Measurements from ENCODE around the gene CCNG2. TPM values are rescaled to one million over a fixed set of nuclear protein-coding genes. Genes with fewer than 3 reads are reported as not detected.

The CCNG2 gene
- total RNA-seq, 4 donors from 2014 or later: 7.7 to 12.6 (median 9.7) TPM

- no peak for DNase-seq
Observed at GRCh38 chr4:77188498-77189220, 31.7 kb downstream of the CCNG2 start.

GRCh38 chr4:77189412-77189811 is 32.4 kb downstream of the CCNG2 start:
- ATAC-seq (no peak), DNase-seq (no peak)
- TF ChIP-seq CTCF (IDR thresholded peaks at IDR 0.05 in 4 of 5, conservative IDR thresholded peaks at IDR 0.05 in 1 of 5) (no peak), POLR2A (IDR thresholded peaks at IDR 0.05) (no peak)
- in situ Hi-C loops (cut with MboI; ENCODE audit: low sequenced_read_pairs in 4 of 4): no loop called here
- intact Hi-C loops (cut with DNase I; ENCODE audit: low total_unique reads): no loop called here
- H3K36me3 ChIP-seq: no peaks in the 10 kb centered on the region
- H3K27me3 ChIP-seq: no peaks in the 10 kb centered on the region
- H3K9me3 ChIP-seq: no peaks in the 10 kb centered on the region
- H3K4me1 ChIP-seq: peaks cover 0 to 5% of the 10 kb centered on the region in 2 donors
- H3K4me3 ChIP-seq: no peak overlapping the region
- H3K27ac ChIP-seq: no peak overlapping the region

More at GRCh38 chr4:77188498-77189220, 31.7 kb downstream of the CCNG2 start:
- no peak for ATAC-seq
- no peak overlapping the region for H3K27ac ChIP-seq
- H3K27me3 ChIP-seq: no peaks in the 10 kb centered on the region
- no peaks in the 10 kb centered on the region for H3K9me3 ChIP-seq
- H3K4me3 ChIP-seq: no peak overlapping the region
- intact Hi-C loops (cut with DNase I; ENCODE audit: low total_unique reads) (no loop called here), in situ Hi-C loops (cut with MboI; ENCODE audit: low sequenced_read_pairs in 4 of 4) (no loop called here)
- peaks cover 0 to 5% of the 10 kb centered on the region in 2 donors for H3K4me1 ChIP-seq
- no peaks in the 10 kb centered on the region for H3K36me3 ChIP-seq
- TF ChIP-seq CTCF (IDR thresholded peaks at IDR 0.05 in 4 of 5, conservative IDR thresholded peaks at IDR 0.05 in 1 of 5) (no peak), POLR2A (IDR thresholded peaks at IDR 0.05) (no peak)

GRCh38 chr4:77190053-77190452 is 33.0 kb downstream of the CCNG2 start:
- Histone ChIP-seq H3K4me3 (no peak overlapping the region), H3K9me3 (no peaks in the 10 kb centered on the region), H3K4me1 (peaks cover 0 to 5% of the 10 kb centered on the region in 2 donors), H3K36me3 (no peaks in the 10 kb centered on the region), H3K27ac (no peak overlapping the region), H3K27me3 (no peaks in the 10 kb centered on the region)
- no peak for TF ChIP-seq POLR2A (IDR thresholded peaks at IDR 0.05)
- no peak for TF ChIP-seq CTCF (IDR thresholded peaks at IDR 0.05 in 4 of 5, conservative IDR thresholded peaks at IDR 0.05 in 1 of 5)
- DNase-seq (no peak), ATAC-seq (no peak)
- intact Hi-C loops (cut with DNase I; ENCODE audit: low total_unique reads): no loop called here
- in situ Hi-C loops (cut with MboI; ENCODE audit: low sequenced_read_pairs in 4 of 4): no loop called here

GRCh38 chr4:77193046-77193445 is 36.0 kb downstream of the CCNG2 start:
- no peak overlapping the region for H3K4me3 ChIP-seq
- DNase-seq: no peak
- H3K36me3 ChIP-seq: no peaks in the 10 kb centered on the region
- no peak for ATAC-seq
- in situ Hi-C loops (cut with MboI; ENCODE audit: low sequenced_read_pairs in 4 of 4) (no loop called here), intact Hi-C loops (cut with DNase I; ENCODE audit: low total_unique reads) (no loop called here)
- no peaks in the 10 kb centered on the region for H3K9me3 ChIP-seq
- H3K27me3 ChIP-seq: no peaks in the 10 kb centered on the region
- no peak overlapping the region for H3K27ac ChIP-seq
- no peak for TF ChIP-seq POLR2A (IDR thresholded peaks at IDR 0.05)
- TF ChIP-seq CTCF (IDR thresholded peaks at IDR 0.05 in 4 of 5, conservative IDR thresholded peaks at IDR 0.05 in 1 of 5): no peak
- H3K4me1 ChIP-seq: peaks cover 0 to 5% of the 10 kb centered on the region in 2 donors

Data from gastrocnemius medialis (tissue), 4 donors.